ENCODE measurements around the gene DAD1.
"Not testable (repeated sequence)": the region's sequence is repeated elsewhere in the genome, so short reads cannot be mapped to it uniquely, and the experiment has no call there.

The DAD1 gene

GRCh38 chr14:22589096-22589839 lies at the start of gene DAD1:
Gene DAD1, minus strand, starts transcription at chr14:22589224. Its CDS starts 67 bp downstream, at chr14:22589157.
- peak; percentile 99 for DNase-seq

GRCh38 chr14:22635980-22636379 lies 47.0 kb upstream of the DAD1 start:
- not testable (repeated sequence) for DNase-seq

- no peak for DNase-seq
Measured at GRCh38 chr14:22634233-22634900, 45.3 kb upstream of the DAD1 start.

- DNase-seq: peak; percentile 79
Measured at GRCh38 chr14:22630486-22630885, 41.5 kb upstream of the DAD1 start.

GRCh38 chr14:22630066-22630465 lies 41.0 kb upstream of the DAD1 start:
- DNase-seq: no peak

GRCh38 chr14:22629361-22629760 lies 40.3 kb upstream of the DAD1 start:
- no peak for DNase-seq

- no peak for DNase-seq
Measured at GRCh38 chr14:22627506-22628263, 38.7 kb upstream of the DAD1 start.

- DNase-seq: no peak
Measured at GRCh38 chr14:22626590-22626989, 37.6 kb upstream of the DAD1 start.

- no peak for DNase-seq
Measured at GRCh38 chr14:22623047-22623446, 34.0 kb upstream of the DAD1 start.

- DNase-seq: peak; percentile 50
Measured at GRCh38 chr14:22622255-22622654, 33.2 kb upstream of the DAD1 start.

GRCh38 chr14:22615765-22616164 lies 26.7 kb upstream of the DAD1 start:
- not testable (repeated sequence) for DNase-seq

GRCh38 chr14:22614240-22614799 lies 25.3 kb upstream of the DAD1 start:
- peak; percentile 99 for DNase-seq

GRCh38 chr14:22613736-22614239 lies 24.8 kb upstream of the DAD1 start:
- DNase-seq: no peak

GRCh38 chr14:22613106-22613695 lies 24.2 kb upstream of the DAD1 start:
- DNase-seq: peak; percentile 18

- DNase-seq: no peak
Measured at GRCh38 chr14:22610931-22611330, 21.9 kb upstream of the DAD1 start.

- no peak for DNase-seq
Measured at GRCh38 chr14:22607291-22607690, 18.3 kb upstream of the DAD1 start.

- DNase-seq: no peak
Measured at GRCh38 chr14:22606380-22606779, 17.4 kb upstream of the DAD1 start.

GRCh38 chr14:22602862-22603261 lies 13.8 kb upstream of the DAD1 start:
- peak; percentile 34 for DNase-seq

- no peak for DNase-seq
Measured at GRCh38 chr14:22601996-22602395, 13.0 kb upstream of the DAD1 start.

GRCh38 chr14:22601456-22601855 lies 12.4 kb upstream of the DAD1 start:
- DNase-seq: no peak

- no peak for DNase-seq
Measured at GRCh38 chr14:22600027-22600426, 11.0 kb upstream of the DAD1 start.

- DNase-seq: no peak
Measured at GRCh38 chr14:22599349-22599748, 10.3 kb upstream of the DAD1 start.

- DNase-seq: peak; percentile 39
Measured at GRCh38 chr14:22598896-22599244, 9.8 kb upstream of the DAD1 start.
